A673 (cell line): ENCODE data around the gene CDC42EP1.

Experiments
- CTCF ChIP-seq: fragments of 300-800, 200-600 bp; sonication (generic); conservative IDR thresholded peaks from 2 replicates; pipeline ENCODE4 v1.5.1; 2017; ENCODE audit warnings: low read depth, mild to moderate bottlenecking, antibody characterized with exemption, low read length, moderate library complexity, mixed read lengths
- EZH2 ChIP-seq: fragments of 200-600 bp; sonication (generic); IDR thresholded peaks from 2 replicates; pipeline ENCODE4 v1.6.1; 2017; ENCODE audit warnings: borderline replicate concordance, low read depth, mild to moderate bottlenecking, mixed read lengths, antibody characterized with exemption, low read length; ENCODE audit not compliant: poor library complexity, severe bottlenecking

GRCh38 chr22:37545703-37546436 is 14.4 kb upstream of the CDC42EP1 start:
- no peak for TF ChIP-seq CTCF
- TF ChIP-seq EZH2: no peak
